Fibroblast of mammary gland (primary cell): ENCODE results near the gene TMEM131L.

Experiments
- DNase-seq: peaks from one replicate; pipeline ENCODE4 v3.0.0-alpha.2; 2010; ENCODE audit warnings: low read depth
- H3K4me3 ChIP-seq: 2 replicates; pipeline ENCODE4 v1.5.1; 2011; ENCODE audit warnings: low read depth, mild to moderate bottlenecking, low read length, moderate library complexity; ENCODE audit not compliant: control insufficient read depth
- CTCF ChIP-seq: conservative IDR thresholded peaks from 2 replicates; pipeline ENCODE4 v1.5.1; 2011; ENCODE audit warnings: low read depth, low read length, inconsistent platforms; ENCODE audit not compliant: control insufficient read depth, insufficient read depth

Gene TMEM131L

GRCh38 chr4:153592064-153592463 lies 125.9 kb downstream of the TMEM131L start:
- no peak for DNase-seq
- TF ChIP-seq CTCF = no peak

GRCh38 chr4:153593161-153593560 lies 127.0 kb downstream of the TMEM131L start:
- TF ChIP-seq CTCF = no peak
- no peak overlapping the region for H3K4me3 ChIP-seq
- no peak for DNase-seq

More at GRCh38 chr4:153592064-153592463, 125.9 kb downstream of the TMEM131L start:
- H3K4me3 ChIP-seq = no peak overlapping the region

DNA sequence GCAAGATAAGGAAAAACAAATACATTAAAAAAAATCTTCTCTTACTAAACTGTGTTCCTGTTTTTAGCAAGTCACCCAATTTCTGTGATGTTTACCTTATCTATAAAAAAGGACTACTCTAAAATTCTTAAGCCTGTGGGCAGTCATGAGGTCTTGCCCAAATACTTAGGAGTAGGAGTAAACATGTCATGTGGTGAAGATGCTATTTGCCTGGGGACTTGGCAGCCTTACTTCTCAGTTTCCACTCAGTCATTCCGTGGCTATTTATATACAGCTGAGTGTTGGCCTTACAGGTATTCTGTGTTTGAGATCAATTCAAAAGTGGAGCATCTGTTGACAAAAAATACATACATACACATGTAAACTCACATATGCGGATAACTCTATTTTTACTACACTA lies 128.1 kb downstream of the TMEM131L start:
- DNase-seq = peak; percentile 15
- no peak for TF ChIP-seq CTCF

DNA sequence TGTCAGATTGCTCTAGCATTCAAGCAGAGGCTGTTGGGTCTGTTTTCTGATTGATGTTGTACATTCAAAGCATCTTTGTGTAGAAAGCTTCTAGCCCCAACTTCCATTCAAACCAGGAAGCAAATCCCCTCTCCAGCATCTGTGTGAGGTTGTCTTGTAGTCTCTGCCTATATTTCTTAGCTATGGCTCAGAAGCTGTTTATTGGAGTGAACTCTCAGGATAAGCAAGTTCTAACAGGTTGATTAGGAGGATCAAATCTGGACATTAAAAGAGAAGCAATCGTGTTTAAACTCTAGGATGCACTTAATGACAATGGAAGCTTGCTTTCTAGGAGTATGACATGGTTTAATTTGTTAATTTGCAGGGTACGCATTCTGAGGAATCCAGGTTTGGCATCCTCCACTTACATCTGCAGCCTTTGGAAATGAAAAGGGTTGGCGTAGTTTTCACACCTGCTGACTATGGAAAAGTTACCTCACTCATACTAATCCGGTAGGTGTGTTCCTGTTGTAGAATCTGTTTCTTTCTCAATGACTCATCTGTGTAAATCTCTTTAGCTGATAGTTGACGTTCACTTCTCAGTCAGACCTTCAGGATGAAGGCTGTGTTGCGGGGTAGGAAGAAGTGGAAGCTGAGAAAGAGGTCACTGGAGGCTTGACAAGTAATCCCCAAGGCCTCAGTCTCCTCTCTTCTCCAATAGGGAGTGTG lies 129.9 kb downstream of the TMEM131L start:
- DNase-seq = no peak
- TF ChIP-seq CTCF = no peak
- no peak overlapping the region for H3K4me3 ChIP-seq

More for the DNA sequence above, 128.1 kb downstream of the TMEM131L start:
- no peak overlapping the region for H3K4me3 ChIP-seq

DNA sequence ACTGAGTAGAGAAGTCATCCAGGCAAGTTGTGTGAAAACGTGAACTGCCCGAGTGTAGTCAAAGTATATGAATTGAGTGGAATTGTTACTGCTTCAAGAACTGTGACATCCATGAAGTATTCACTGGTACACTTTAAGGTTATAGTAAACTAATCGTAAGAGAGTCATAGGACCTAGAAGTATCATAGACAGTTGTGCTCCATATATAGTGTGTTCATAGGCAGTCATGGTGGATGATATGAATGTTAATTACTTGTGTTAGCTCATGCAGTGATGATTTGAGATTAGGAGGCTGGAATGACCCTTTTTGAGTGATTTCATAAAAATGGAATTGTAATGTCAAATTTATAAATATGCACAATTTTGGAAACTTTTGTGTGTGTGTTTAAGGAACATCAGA lies 136.6 kb downstream of the TMEM131L start:
- TF ChIP-seq CTCF = no peak
- no peak for DNase-seq
- no peak overlapping the region for H3K4me3 ChIP-seq

DNA sequence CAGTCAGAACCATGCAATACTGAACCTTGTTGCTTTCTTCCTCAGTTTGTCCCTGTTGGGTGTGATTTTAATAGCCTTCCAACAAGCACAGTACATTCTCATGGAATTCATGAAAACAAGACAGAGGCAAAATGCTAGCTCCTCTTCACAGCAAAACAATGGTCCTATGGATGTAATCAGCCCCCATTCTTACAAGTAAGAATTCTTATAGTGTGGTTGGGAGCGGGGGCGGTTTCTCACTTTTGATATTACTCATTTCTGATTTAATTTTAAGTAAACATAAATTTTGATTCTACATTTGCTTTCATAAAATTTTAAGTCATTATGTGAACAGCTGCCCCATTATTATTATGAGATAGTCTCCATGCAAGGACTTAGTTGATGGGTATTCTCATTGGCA lies 137.1 kb downstream of the TMEM131L start:
- no peak overlapping the region for H3K4me3 ChIP-seq
- no peak for TF ChIP-seq CTCF
- DNase-seq = no peak
